ENCODE results near the gene ADSL.

ADSL gene

GRCh38 chr22:40396882-40397281, 50.6 kb downstream of the ADSL start:
- Mint-ChIP-seq H3K4me1 (peaks cover 59% of the 10 kb centered on the region), H3K4me3 (no peak overlapping the region), H3K27me3 (no peaks in the 10 kb centered on the region), H3K27ac (no peak overlapping the region), H3K36me3 (peaks cover 18% of the 10 kb centered on the region), H3K9me3 (no peaks in the 10 kb centered on the region)
- no peak for DNase-seq
- CTCF ChIA-PET: interaction anchor here (1.1 to 1.6 kb wide), 2 partner anchors 9 to 18 kb away, joined by 3 to 5 read pairs; no protein-coding TSS in a partner anchor

- H3K9me3 Mint-ChIP-seq: no peaks in the 10 kb centered on the region
- no peaks in the 10 kb centered on the region for H3K27me3 Mint-ChIP-seq
- no peak for DNase-seq
- CTCF ChIA-PET: interaction anchor here (1.1 to 1.6 kb wide), 2 partner anchors 10 to 19 kb away, joined by 3 to 5 read pairs; no protein-coding TSS in a partner anchor
- no peak overlapping the region for H3K4me3 Mint-ChIP-seq
- peaks cover 23% of the 10 kb centered on the region for H3K36me3 Mint-ChIP-seq
- H3K27ac Mint-ChIP-seq: no peak overlapping the region
- H3K4me1 Mint-ChIP-seq: peaks cover 63% of the 10 kb centered on the region
Observed at GRCh38 chr22:40397396-40397795, 51.1 kb downstream of the ADSL start.

GRCh38 chr22:40399621-40400020, 53.3 kb downstream of the ADSL start:
- no peak for DNase-seq
- Mint-ChIP-seq H3K27me3 (no peaks in the 10 kb centered on the region), H3K27ac (peak overlapping the region; percentile 91), H3K4me3 (no peak overlapping the region), H3K36me3 (peaks cover 40% of the 10 kb centered on the region), H3K9me3 (no peaks in the 10 kb centered on the region), H3K4me1 (peaks cover 75% of the 10 kb centered on the region)
- CTCF ChIA-PET: interaction anchor here (0.7 to 1.9 kb wide), 6 partner anchors 9 to 356 kb away, joined by 3 to 5 read pairs (median 4); no protein-coding TSS in a partner anchor

- peaks cover 74% of the 10 kb centered on the region for H3K4me1 Mint-ChIP-seq
- H3K36me3 Mint-ChIP-seq: peaks cover 41% of the 10 kb centered on the region
- CTCF ChIA-PET: interaction anchor here (1.5 to 1.9 kb wide), 2 partner anchors 21 to 246 kb away, joined by 4 to 5 read pairs; no protein-coding TSS in a partner anchor
- H3K27me3 Mint-ChIP-seq: no peaks in the 10 kb centered on the region
- no peaks in the 10 kb centered on the region for H3K9me3 Mint-ChIP-seq
- peak overlapping the region; percentile 91 for H3K27ac Mint-ChIP-seq
- H3K4me3 Mint-ChIP-seq: peak overlapping the region; percentile 36
- peak; percentile 77 for DNase-seq
Observed at GRCh38 chr22:40400159-40400558, 53.9 kb downstream of the ADSL start.

GRCh38 chr22:40401532-40401931, 55.2 kb downstream of the ADSL start:
- DNase-seq: peak; percentile 58
- CTCF ChIA-PET: no interaction called here
- Mint-ChIP-seq H3K4me3 (peak overlapping the region; percentile 6), H3K36me3 (peaks cover 35% of the 10 kb centered on the region), H3K4me1 (peaks cover 64% of the 10 kb centered on the region), H3K27ac (peak overlapping the region; percentile 91), H3K27me3 (no peaks in the 10 kb centered on the region), H3K9me3 (no peaks in the 10 kb centered on the region)

- DNase-seq: no peak
- CTCF ChIA-PET: interaction anchor here (1.2 kb wide), 1 partner anchor 14 kb away, joined by 3 read pairs; no protein-coding TSS in a partner anchor
Observed at GRCh38 chr22:40401981-40402406, 55.7 kb downstream of the ADSL start.

GRCh38 chr22:40403141-40403540, 56.8 kb downstream of the ADSL start:
- Mint-ChIP-seq H3K9me3 (no peaks in the 10 kb centered on the region), H3K4me1 (peaks cover 55% of the 10 kb centered on the region), H3K27me3 (no peaks in the 10 kb centered on the region), H3K4me3 (no peak overlapping the region), H3K36me3 (peaks cover 36% of the 10 kb centered on the region), H3K27ac (peak overlapping the region; percentile 38)
- no peak for DNase-seq
- CTCF ChIA-PET: interaction anchor here (1.2 kb wide), 1 partner anchor 13 kb away, joined by 3 read pairs; no protein-coding TSS in a partner anchor

More at GRCh38 chr22:40401981-40402406, 55.7 kb downstream of the ADSL start:
- H3K4me1 Mint-ChIP-seq: peaks cover 59% of the 10 kb centered on the region
- H3K36me3 Mint-ChIP-seq: peaks cover 35% of the 10 kb centered on the region
- H3K9me3 Mint-ChIP-seq: no peaks in the 10 kb centered on the region
- H3K27ac Mint-ChIP-seq: peak overlapping the region; percentile 91
- no peaks in the 10 kb centered on the region for H3K27me3 Mint-ChIP-seq
- H3K4me3 Mint-ChIP-seq: peak overlapping the region; percentile 6

GRCh38 chr22:40403651-40404050, 57.4 kb downstream of the ADSL start:
- CTCF ChIA-PET: no interaction called here
- Mint-ChIP-seq H3K9me3 (no peaks in the 10 kb centered on the region), H3K4me1 (peaks cover 50% of the 10 kb centered on the region), H3K27ac (no peak overlapping the region), H3K27me3 (no peaks in the 10 kb centered on the region), H3K4me3 (no peak overlapping the region), H3K36me3 (peaks cover 36% of the 10 kb centered on the region)
- no peak for DNase-seq

- Mint-ChIP-seq H3K4me3 (no peak overlapping the region), H3K36me3 (peaks cover 39% of the 10 kb centered on the region), H3K9me3 (no peaks in the 10 kb centered on the region), H3K27me3 (no peaks in the 10 kb centered on the region), H3K4me1 (peaks cover 43% of the 10 kb centered on the region), H3K27ac (no peak overlapping the region)
- CTCF ChIA-PET: interaction anchor here (0.6 kb wide), 1 partner anchor 59 kb away, joined by 3 read pairs; no protein-coding TSS in a partner anchor
- DNase-seq: no peak
Observed at GRCh38 chr22:40404251-40405177, 58.2 kb downstream of the ADSL start.

- CTCF ChIA-PET: interaction anchor here (0.6 kb wide), 1 partner anchor 58 kb away, joined by 3 read pairs; no protein-coding TSS in a partner anchor
- Mint-ChIP-seq H3K27ac (no peak overlapping the region), H3K9me3 (no peaks in the 10 kb centered on the region), H3K4me1 (peaks cover 34% of the 10 kb centered on the region), H3K4me3 (no peak overlapping the region), H3K27me3 (no peaks in the 10 kb centered on the region), H3K36me3 (peaks cover 39% of the 10 kb centered on the region)
- DNase-seq: no peak
Observed at GRCh38 chr22:40405178-40406062, 59.1 kb downstream of the ADSL start.

- no peak overlapping the region for H3K27ac Mint-ChIP-seq
- H3K9me3 Mint-ChIP-seq: no peaks in the 10 kb centered on the region
- H3K4me3 Mint-ChIP-seq: no peak overlapping the region
- peaks cover 25% of the 10 kb centered on the region for H3K4me1 Mint-ChIP-seq
- CTCF ChIA-PET: no interaction called here
- peaks cover 44% of the 10 kb centered on the region for H3K36me3 Mint-ChIP-seq
- H3K27me3 Mint-ChIP-seq: no peaks in the 10 kb centered on the region
- no peak for DNase-seq
Observed at GRCh38 chr22:40406063-40406890, 60.0 kb downstream of the ADSL start.

GRCh38 chr22:40407021-40407761, 60.9 kb downstream of the ADSL start:
- H3K27ac Mint-ChIP-seq: peak overlapping the region; percentile 42
- H3K4me3 Mint-ChIP-seq: no peak overlapping the region
- peaks cover 42% of the 10 kb centered on the region for H3K36me3 Mint-ChIP-seq
- peaks cover 16% of the 10 kb centered on the region for H3K4me1 Mint-ChIP-seq
- H3K27me3 Mint-ChIP-seq: no peaks in the 10 kb centered on the region
- CTCF ChIA-PET: no interaction called here
- no peaks in the 10 kb centered on the region for H3K9me3 Mint-ChIP-seq
- DNase-seq: no peak

Data from activated naive CD4-positive, alpha-beta T cell treated with anti-CD3 and anti-CD28 coated beads, Interleukin-2, amount 10 ng/mL, durations not matched to agents 7 days and 5 days (primary cell).